ENCODE measurements around the gene ENPP6.

ENPP6 gene

DNA sequence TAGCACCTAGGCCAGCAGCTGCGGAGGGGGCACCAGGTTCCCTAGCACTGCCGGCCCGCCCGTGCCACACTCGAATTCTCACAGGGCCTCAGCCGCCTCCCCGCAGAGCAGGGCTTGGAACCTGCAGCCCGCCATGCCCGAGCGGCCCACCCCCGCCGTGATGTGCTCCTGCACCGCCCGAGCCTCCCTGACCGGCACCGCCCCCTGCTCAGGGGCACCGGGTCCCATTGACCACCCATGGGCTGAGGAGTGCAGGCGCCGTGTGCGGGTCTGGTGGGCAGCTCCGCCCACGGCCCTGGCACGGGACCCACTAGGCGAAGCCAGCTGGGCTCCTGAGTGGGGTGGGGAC is 35.4 kb upstream of the ENPP6 start:
- POLR2A ChIA-PET = no interaction called here
- DNase-seq (ENCODE audit: low read depth, low spot score) = no peak
- no peak for TF ChIP-seq CTCF (IDR thresholded peaks at IDR 0.05; ENCODE audit: insufficient read depth, low read length, missing control alignments)
- CTCF ChIA-PET = interaction anchor here (1.0 to 6.3 kb wide), 3 partner anchors 8 to 413 kb away, joined by 3 to 84 read pairs (median 6); no protein-coding TSS in a partner anchor
- no peak overlapping the region for H3K4me3 ChIP-seq (ENCODE audit: low read depth, low read length)

DNA sequence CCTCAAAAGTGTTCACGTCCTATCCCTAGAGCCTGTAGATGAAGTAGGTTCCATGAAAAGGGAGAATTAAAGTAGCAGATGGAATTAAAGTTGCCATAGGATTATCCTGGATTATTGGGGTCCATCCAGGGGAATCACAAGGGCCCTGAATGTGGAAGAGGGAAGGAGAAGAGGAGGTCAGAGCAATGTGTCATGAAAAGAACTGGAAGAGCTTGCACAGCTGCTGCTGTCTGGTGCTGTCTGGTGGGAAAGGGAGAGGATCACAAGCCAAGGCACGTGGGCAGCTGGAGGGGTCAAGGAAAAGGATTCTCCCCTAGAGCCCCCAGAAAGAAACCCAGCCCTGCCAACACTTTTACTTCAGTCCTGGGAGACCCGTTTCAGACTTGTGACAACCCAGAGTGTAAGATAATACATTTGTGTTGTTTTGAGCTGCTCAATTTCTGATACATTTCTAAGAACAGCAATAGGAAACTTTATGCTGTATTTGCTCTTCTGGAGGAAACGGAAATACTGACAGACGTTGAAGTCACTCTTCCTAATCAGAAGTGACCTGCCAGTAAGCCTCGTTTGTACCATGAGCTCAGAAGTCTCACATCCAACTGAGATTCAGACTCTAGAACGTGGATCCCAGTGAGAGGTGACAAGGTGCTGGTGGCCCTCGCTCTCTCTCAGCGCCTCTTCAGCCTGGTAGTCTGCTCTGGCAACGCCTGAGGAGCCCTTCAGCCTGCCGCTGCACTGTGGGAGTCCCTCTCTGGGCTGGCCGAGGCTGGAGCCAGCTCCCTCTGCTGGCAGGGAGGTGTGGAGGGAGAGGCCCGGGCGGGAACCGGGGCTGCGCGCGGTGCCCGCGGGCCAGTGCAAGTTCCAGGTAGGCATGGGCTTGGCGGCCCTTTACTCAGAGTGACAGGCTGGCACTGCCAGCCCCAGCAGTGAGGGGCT is 34.7 kb upstream of the ENPP6 start:
- TF ChIP-seq CTCF (IDR thresholded peaks at IDR 0.05; ENCODE audit: insufficient read depth, low read length, missing control alignments) = no peak
- ChIA-PET CTCF (interaction anchor here (0.7 to 6.3 kb wide), 7 partner anchors 9 to 412 kb away, joined by 3 to 84 read pairs (median 3); no protein-coding TSS in a partner anchor), POLR2A (no interaction called here)
- no peak for DNase-seq (ENCODE audit: low read depth, low spot score)
- H3K4me3 ChIP-seq (ENCODE audit: low read depth, low read length) = no peak overlapping the region

DNA sequence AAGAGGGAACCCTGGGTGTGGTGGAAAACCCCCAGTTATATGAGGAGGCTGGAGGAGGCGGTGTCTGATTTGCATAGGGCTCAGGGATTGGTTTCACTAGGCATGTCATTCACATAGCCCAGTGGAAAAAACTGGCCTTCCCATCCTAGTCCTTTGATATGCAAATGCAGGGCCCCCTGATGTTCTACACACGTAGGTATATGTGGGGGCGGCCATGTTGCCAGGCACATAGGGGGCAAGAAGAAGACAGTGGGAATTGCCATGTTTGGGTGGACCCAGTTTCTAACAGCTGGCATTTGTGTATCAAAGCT is 34.0 kb upstream of the ENPP6 start:
- no peak overlapping the region for H3K4me3 ChIP-seq (ENCODE audit: low read depth, low read length)
- DNase-seq (ENCODE audit: low read depth, low spot score) = no peak
- ChIA-PET POLR2A (no interaction called here), CTCF (interaction anchor here (1.0 to 6.3 kb wide), 7 partner anchors 8 to 411 kb away, joined by 3 to 84 read pairs (median 6); no protein-coding TSS in a partner anchor)
- no peak for TF ChIP-seq CTCF (IDR thresholded peaks at IDR 0.05; ENCODE audit: insufficient read depth, low read length, missing control alignments)

- POLR2A ChIA-PET = no interaction called here
- CTCF ChIA-PET = interaction anchor here (0.6 to 6.3 kb wide), 6 partner anchors 10 to 368 kb away, joined by 3 to 84 read pairs (median 6); no protein-coding TSS in a partner anchor
- peak; percentile 22 for TF ChIP-seq CTCF (IDR thresholded peaks at IDR 0.05; ENCODE audit: insufficient read depth, low read length, missing control alignments)
- H3K4me3 ChIP-seq (ENCODE audit: low read depth, low read length) = no peak overlapping the region
- DNase-seq (ENCODE audit: low read depth, low spot score) = no peak
Measured at GRCh38 chr4:184250795-184251669, 33.4 kb upstream of the ENPP6 start.

DNA sequence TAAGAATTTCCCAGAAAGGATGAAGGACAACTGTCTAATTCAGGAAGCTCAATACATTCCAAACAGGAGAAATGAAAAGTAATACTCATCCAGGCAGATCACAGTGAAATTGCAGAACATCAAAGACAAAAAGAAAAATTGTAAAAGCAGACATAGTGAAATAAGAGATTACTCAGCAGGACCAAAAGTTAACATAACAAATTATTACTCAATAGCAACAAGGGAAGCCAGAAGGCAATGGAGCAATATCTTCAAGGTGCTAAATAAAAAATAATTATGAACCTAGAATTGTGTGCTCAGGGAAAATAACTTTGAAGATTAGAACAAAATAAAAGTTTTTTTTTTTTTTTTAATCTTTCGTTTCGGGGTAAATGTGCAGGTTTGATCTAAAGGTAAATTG is 30.5 kb upstream of the ENPP6 start:
- no peak for TF ChIP-seq CTCF (IDR thresholded peaks at IDR 0.05; ENCODE audit: insufficient read depth, low read length, missing control alignments)
- POLR2A ChIA-PET = no interaction called here
- DNase-seq (ENCODE audit: low read depth, low spot score) = no peak
- CTCF ChIA-PET = interaction anchor here (1.1 to 1.8 kb wide), 6 partner anchors 9 to 408 kb away, joined by 3 to 5 read pairs (median 4); no protein-coding TSS in a partner anchor
- H3K4me3 ChIP-seq (ENCODE audit: low read depth, low read length) = no peak overlapping the region

DNA sequence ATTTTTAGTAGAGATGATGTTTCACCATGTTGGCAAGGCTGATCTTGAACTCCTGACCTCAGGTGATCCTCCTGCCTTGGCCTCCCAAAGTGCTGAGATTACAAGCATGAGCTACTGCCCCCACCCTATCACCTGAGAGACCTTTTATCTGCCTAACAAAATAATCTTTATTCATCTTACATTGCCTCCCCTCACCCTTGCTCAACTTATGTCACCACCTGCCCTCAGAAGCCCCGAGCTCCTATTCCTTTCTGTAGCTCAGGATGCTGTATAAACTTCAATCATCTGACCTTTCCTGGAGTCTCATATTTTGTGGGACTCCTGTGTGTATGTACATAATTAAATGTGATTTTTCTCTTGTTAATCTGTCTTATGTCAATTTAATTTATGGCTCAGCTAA is 29.7 kb upstream of the ENPP6 start:
- H3K4me3 ChIP-seq (ENCODE audit: low read depth, low read length) = no peak overlapping the region
- TF ChIP-seq CTCF (IDR thresholded peaks at IDR 0.05; ENCODE audit: insufficient read depth, low read length, missing control alignments) = no peak
- POLR2A ChIA-PET = no interaction called here
- no peak for DNase-seq (ENCODE audit: low read depth, low spot score)
- CTCF ChIA-PET = interaction anchor here (1.1 to 1.8 kb wide), 5 partner anchors 10 to 407 kb away, joined by 3 to 4 read pairs (median 4); no protein-coding TSS in a partner anchor

All from AG04449 (cell line).